ENCODE results near the gene BCAS3.

- TF ChIP-seq EZH2 (IDR thresholded peaks at IDR 0.05; ENCODE audit: borderline replicate concordance, insufficient read depth, low read length, poor library complexity, severe bottlenecking) (no peak), MXI1 (conservative IDR thresholded peaks at IDR 0.05; ENCODE audit: poor library complexity, severe bottlenecking) (no peak)
- TF ChIP-seq, protein P1, sequence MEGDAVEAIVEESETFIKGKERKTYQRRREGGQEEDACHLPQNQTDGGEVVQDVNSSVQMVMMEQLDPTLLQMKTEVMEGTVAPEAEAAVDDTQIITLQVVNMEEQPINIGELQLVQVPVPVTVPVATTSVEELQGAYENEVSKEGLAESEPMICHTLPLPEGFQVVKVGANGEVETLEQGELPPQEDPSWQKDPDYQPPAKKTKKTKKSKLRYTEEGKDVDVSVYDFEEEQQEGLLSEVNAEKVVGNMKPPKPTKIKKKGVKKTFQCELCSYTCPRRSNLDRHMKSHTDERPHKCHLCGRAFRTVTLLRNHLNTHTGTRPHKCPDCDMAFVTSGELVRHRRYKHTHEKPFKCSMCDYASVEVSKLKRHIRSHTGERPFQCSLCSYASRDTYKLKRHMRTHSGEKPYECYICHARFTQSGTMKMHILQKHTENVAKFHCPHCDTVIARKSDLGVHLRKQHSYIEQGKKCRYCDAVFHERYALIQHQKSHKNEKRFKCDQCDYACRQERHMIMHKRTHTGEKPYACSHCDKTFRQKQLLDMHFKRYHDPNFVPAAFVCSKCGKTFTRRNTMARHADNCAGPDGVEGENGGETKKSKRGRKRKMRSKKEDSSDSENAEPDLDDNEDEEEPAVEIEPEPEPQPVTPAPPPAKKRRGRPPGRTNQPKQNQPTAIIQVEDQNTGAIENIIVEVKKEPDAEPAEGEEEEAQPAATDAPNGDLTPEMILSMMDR (IDR thresholded peaks at IDR 0.05; ENCODE audit: poor library complexity, severe bottlenecking), result no peak
Observed at GRCh38 chr17:60862482-60862881, 184.8 kb downstream of the BCAS3 start.
